Measurements from ENCODE around the gene POLR2J.
A peak's percentile ranks its signal among the peaks of the same experiment; 100 is the strongest.
"Not testable (repeated sequence)": the region's sequence is repeated elsewhere in the genome, so short reads cannot be mapped to it uniquely, and the experiment has no call there.

The POLR2J gene

DNA sequence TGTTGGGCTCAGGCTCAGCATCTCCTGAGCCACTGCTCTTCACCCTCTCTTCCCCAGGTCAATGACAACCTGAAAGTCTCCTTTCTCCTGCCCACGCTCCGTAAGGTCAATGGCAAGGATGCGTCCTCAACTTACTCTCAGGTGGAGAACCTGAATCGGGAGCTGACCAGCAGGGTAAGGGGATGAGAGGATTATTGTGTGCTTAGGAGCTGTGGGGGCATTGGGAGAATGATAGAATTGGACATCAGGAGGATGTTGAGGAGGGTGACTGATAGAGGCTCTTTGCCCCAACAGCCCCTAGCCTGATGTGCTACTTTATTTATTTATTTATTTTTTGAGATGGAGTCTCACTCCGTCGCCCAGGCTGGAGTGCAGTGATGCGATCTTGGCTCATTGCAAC, 12.6 kb downstream of the POLR2J start:
- DNase-seq (ENCODE audit: low read depth), result no peak

GRCh38 chr7:102464577-102465280, 14.0 kb downstream of the POLR2J start, which contains the start of the genes ALKBH4 and LRWD1:
ALKBH4 (minus strand) TSS chr7:102464863; CDS start chr7:102464836, 27 bp downstream.
LRWD1 (plus strand) TSS chr7:102464984; CDS start chr7:102465081, 97 bp downstream.
- DNase-seq (ENCODE audit: low read depth), result peak; percentile 82

DNA sequence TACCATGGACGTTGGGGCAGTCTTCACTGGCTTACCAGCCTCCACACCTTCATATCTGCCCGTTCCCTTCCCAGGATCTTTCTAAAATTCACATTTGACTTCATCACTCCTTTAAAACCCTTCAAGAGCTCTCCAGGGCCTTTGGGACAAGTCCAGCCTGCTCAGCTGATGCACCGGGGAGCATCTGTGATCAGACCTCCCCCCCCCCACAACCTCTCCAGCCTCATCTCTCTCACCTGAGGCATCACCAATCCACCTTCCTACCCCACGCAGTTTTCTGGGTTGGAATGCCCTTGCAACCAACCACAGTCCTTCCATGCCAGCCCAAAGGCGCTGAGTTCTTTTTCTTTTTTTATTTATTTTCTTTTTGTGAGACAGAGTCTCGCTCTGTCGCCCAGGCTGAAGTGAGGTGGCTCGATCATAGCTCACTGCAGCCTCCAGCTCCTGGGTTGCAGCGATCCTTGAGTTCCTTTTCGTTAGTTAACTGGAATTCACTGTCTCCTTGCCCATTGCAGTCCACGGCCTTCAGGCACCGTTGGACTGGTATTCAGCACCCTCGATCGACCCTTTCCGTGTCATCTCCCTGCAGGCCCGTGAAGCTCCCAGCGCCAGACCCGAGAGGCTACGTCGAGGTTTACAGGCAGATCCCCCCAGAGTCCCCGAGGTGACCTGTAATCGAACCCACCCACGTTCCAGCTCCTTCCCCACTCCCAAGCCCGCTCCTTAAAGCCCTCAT, 14.7 kb downstream of the POLR2J start:
- DNase-seq (ENCODE audit: low read depth), result no peak

DNA sequence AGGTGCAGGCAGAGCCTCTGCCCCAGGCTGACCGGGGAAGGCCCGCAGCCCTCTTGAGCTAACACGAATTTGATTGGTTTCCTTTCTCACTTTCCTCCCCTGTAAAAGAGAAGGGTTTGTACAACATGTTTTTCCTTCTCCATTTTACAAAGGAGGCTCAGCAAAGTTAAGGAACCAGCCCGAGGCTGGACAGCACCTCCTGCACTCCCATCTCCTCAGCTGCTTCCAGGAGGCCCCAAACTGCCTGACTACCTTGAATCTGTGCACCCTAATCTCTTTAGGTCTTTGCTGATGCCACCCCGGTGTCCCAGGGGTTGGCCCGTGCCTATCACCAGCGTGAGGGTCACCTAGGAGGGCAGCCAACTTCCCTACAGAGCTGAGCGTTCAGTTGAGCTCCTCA, 18.3 kb downstream of the POLR2J start:
- no peak for DNase-seq (ENCODE audit: low read depth)

- DNase-seq (ENCODE audit: low read depth), result no peak
Observed at GRCh38 chr7:102459221-102459844, 19.4 kb downstream of the POLR2J start.

DNA sequence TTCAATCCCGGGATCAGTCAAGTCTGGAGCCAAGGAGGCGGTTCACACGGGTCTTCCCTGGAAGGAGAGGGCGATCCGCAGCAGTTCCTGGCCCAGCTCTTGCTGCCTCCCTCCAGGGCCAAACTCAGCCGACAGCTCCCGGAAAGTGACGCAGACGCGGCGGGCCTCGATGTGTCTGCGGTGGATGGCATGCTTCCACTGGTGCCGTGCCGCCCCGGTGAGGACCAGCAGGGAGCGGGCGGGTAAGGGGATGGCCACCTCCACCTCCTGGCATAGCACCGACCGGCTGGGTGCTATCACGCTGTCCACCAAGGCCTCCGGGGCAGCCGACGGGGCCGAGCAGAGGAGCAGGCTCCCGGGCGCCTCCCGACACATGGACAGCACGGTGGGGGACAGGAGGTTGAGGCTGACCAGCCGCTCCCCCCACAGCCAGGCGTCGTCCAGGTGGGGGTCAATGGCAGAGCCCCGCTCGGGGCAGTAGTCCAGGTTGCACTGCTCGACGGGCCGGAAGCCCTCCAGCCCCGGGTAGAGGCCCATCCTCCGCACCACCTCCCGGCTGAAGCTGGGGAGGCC, 21.3 kb downstream of the POLR2J start:
- no peak for DNase-seq (ENCODE audit: low read depth)

DNA sequence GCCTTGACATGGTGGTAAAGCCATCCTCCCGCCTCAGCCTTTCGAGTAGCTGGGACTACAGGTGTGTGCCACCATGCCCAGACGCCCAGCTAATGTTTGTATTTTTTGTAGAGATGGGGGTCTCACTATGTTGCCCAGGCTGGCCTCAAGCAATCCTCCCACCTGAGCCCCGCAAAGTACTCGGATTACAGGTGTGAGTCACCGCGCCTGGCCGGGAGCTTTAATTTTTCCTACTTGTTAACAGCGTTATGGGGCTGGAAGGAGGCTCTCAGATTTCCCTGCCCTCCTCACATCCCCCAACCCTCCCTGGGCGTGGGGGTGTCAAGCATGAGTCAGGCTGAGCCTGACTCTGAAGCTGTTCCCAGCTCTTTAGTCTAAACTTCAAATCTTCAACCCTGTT, 22.4 kb downstream of the POLR2J start:
- DNase-seq (ENCODE audit: low read depth), result no peak

- no peak for DNase-seq (ENCODE audit: low read depth)
Observed at GRCh38 chr7:102455596-102455995, 23.1 kb downstream of the POLR2J start.

- not testable (repeated sequence) for DNase-seq (ENCODE audit: low read depth)
Observed at GRCh38 chr7:102454932-102455331, 23.8 kb downstream of the POLR2J start.

DNA sequence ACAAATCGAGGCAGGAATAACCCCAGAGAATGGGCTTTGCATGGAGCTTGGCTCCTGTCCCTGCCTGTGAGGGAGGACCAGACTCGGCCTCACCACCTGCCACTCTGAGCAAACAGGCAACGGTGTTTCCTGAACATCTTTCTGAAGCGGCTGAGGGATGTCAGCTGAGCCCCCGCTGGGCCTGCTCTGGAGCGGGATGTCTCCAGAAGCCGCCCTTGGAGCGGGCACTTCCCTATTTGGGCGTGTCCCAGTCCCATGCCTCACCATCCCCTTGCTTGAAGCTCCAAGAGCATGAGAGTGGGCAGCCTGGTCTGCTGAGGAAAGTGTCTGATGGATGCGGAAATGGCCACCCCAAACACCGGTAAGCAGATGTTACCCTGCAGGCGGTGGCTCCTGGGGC, 24.3 kb downstream of the POLR2J start:
- DNase-seq (ENCODE audit: low read depth), result no peak

DNA sequence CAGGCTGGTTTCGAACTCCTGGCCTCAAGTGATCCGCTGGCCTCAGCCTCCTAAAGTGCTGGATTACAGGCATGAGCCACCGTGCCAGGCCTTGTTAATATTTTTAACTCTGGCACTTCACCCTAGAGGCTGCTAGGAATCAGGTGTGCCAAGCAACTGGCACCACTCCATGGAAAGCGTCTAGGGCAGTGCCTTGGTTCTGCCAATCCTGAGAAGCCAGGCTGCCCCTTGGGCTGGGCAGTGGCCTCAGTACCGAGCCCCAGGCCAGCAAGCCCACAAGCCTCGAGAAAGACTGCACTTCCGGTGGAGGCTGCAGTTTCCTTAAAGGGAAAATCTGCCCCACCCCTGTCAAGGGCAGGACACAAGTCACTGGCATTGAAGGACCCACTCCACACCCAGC, 25.4 kb downstream of the POLR2J start:
- DNase-seq (ENCODE audit: low read depth), result no peak

- no peak for DNase-seq (ENCODE audit: low read depth)
Observed at GRCh38 chr7:102452451-102452850, 26.3 kb downstream of the POLR2J start.

DNA sequence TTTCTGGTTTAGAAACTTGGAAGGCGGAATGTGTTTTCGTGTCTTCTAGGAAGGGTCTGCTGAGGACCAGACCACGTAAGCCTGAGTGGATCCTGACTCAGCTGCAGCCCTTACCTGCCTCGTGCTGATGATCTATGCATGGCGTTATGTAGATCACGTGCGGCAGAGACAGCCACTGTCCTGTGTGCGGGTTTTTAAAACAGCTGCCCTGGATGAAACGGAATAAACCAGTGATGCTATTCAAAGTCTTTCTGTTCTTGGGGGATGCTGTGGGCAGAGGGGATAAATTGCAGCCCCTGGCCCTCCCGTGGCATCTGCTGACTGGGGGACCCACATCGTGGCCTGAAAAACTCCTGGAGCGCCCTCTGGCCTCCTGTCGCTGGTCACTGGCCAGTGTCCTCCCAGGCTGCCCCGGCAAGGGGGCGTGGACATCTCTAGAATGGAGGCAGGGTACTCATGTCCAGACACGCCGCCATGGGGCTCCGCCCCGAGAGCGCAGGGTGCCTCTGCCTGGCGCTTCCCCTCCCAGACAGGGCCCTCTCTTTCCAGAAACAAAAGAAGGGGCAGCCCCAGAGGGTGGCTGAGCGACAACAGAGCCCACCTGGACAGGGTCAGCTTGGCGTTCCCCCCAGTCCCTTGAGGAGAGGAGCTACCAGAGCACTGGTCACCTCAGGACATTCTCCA, 27.2 kb downstream of the POLR2J start:
- DNase-seq (ENCODE audit: low read depth), result no peak

DNA sequence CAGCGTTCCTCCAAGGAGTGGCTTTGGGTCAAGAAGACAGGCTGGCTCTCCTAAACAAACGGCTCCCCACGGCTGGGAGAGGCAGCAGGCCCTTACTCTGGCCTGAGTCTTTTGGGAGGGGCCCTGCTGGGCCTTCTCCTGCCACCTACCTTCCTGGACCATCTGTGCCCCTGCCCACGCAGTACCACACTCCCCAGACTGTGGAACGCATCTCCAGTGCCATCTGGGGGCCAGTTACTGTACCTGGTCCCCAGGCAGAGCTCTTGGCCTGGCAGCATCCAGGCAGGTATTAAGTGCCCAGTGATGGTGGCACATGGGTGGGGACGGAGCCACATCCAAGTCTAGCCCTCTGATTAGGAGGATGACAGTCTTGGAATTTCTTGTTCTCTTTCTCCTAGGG, 28.5 kb downstream of the POLR2J start:
- DNase-seq (ENCODE audit: low read depth), result no peak

DNA sequence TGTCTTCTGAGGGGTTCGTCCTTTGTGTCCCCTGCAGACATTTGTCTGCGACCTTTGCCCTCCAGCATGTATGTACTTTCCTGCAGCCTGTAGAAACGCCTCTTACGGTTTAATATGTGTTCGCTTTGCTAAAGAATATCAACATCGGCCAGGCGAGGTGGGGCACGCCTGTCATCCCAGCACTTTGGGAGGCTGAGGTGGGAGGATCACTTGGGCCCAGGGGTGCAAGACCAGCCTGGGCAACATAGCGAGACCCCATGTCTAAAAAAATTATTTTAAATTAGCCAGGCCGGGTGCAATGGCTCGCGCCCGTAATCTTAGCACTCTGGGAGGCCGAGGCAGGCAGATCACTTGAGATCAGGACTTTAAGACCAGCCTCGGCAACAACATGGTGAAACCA, 29.6 kb downstream of the POLR2J start:
- no peak for DNase-seq (ENCODE audit: low read depth)

DNA sequence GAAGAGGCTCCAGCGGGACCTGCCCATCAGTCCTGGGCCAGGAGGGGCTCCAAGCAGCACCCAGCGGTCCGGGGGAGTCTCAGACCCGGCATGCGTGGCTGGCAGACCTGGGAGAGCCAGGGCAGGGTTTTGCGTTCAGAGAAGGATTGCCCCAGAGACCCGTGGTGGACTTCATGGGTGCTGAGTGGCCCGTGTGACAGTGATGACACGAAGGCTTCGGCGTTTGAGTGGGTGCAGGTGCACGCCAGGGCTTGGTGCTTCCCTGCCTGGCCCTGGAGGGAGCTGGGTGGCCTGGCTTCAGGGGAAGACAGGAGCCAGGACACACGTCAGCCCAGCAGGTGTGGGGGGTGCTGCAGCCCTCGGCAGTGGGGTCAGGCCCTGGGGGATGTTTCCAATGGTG, 31.4 kb downstream of the POLR2J start:
- no peak for DNase-seq (ENCODE audit: low read depth)

DNA sequence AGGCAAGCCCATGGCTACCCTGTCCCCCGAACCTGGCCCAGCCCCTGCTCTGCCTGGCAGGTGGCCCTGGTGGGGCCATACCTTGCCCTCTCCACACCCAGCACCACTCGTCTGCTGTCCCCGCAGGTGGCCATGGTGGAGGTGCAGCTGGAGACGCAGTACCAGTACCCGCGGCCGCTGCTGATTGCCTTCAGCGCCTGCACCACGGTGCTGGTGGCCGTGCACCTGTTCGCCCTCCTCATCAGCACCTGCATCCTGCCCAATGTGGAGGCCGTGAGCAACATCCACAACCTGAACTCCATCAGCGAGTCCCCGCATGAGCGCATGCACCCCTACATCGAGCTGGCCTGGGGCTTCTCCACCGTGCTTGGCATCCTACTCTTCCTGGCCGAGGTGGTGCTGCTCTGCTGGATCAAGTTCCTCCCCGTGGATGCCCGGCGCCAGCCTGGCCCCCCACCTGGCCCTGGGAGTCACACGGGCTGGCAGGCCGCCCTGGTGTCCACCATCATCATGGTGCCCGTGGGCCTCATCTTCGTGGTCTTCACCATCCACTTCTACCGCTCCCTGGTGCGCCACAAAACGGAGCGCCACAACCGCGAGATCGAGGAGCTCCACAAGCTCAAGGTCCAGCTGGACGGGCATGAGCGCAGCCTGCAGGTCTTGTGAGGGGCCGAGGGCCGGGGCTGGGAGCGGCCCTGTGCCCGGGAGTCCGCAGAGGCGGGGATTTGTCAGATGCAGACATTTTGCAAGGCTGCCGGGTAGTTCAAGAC, 32.1 kb downstream of the POLR2J start:
- no peak for DNase-seq (ENCODE audit: low read depth)

GRCh38 chr7:102445674-102446071, 33.0 kb downstream of the POLR2J start:
- DNase-seq (ENCODE audit: low read depth), result no peak

- no peak for DNase-seq (ENCODE audit: low read depth)
Observed at GRCh38 chr7:102444961-102445673, 33.6 kb downstream of the POLR2J start.

DNA sequence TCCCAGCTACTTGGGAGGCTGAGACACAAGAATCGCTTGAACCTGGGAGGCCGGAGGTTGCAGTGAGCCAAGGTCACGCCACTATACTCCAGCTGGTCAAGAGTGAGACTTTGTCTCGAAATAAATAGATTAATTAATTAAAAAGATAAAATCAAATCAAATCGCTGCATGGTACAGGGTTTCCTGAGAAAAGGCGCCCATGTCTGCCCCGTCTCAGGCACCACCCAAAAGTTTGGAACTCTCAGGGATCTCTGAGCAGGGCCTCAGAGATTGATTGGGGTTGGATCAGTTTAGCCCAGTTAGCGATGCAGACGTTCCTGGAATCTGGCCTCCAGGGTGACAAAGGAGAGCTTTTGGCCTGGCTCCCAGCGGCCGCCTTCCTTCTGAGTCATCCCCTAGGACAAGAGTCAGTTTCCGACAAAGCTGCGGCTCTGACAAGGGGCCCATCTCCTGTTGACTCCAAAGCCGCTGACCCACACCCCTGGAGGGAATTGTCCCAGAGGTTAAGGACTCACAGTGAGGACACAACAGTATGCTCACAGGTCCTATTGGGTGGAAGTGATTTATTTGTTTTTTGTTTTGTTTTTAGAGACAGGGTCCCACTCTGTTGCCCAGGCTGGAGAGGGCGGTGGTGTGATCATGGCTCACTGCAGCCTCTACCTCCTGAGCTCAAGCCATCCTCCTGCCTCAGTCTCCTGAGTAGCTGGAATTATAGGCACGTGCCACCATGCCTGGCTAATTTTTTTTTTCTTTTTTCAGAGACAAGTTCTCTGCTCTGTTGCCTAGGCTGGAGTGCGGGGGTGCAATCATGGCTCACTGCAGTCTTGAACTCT, 38.5 kb downstream of the POLR2J start:
- peak; percentile 36 for DNase-seq (ENCODE audit: low read depth)
